Thymus (tissue), 11 donors: ENCODE data around the gene PARD3. TPM values are rescaled to one million over a fixed set of nuclear protein-coding genes. Genes with fewer than 3 reads are reported as not detected.

Experiments used
- DNase-seq, 9 donors: peaks; one replicate each; pipeline ENCODE4 v3.0.0-alpha.2; 2013; ENCODE audit warnings: low spot score in 9 of 9, low read depth in 6 of 9, missing footprints in 1 of 9
- H3K27ac ChIP-seq, 2 donors: one replicate each; pipeline ENCODE4 v1.5.1; 2013; ENCODE audit warnings: control low read depth in 1 of 2, low read depth in 1 of 2, low read length in 1 of 2, mild to moderate bottlenecking in 1 of 2, moderate library complexity in 1 of 2
- H3K27me3 ChIP-seq, 2 donors: one replicate each; pipeline ENCODE4 v1.5.1; 2013; ENCODE audit warnings: low read length in 1 of 2; ENCODE audit not compliant: control insufficient read depth in 2 of 2, insufficient read depth in 1 of 2
- H3K36me3 ChIP-seq, 2 donors: one replicate each; pipeline ENCODE4 v1.5.1; 2013; ENCODE audit warnings: low read length in 1 of 2, mild to moderate bottlenecking in 1 of 2, moderate library complexity in 1 of 2; ENCODE audit not compliant: control insufficient read depth in 2 of 2, insufficient read depth in 2 of 2
- H3K4me1 ChIP-seq, 2 donors: one replicate each; pipeline ENCODE4 v1.5.1; 2013; ENCODE audit warnings: low read length in 2 of 2; ENCODE audit not compliant: control insufficient read depth in 2 of 2, insufficient read depth in 2 of 2
- H3K4me3 ChIP-seq, 2 donors: one replicate each; pipeline ENCODE4 v1.5.1; 2013; ENCODE audit warnings: low read length in 2 of 2, control low read depth in 1 of 2, mild to moderate bottlenecking in 1 of 2
- H3K9me3 ChIP-seq, 2 donors: one replicate each; pipeline ENCODE4 v1.5.1; 2013; ENCODE audit warnings: low read length in 1 of 2, mild to moderate bottlenecking in 1 of 2; ENCODE audit not compliant: control insufficient read depth in 2 of 2, insufficient read depth in 1 of 2
- WGBS: extraction: QIAGEN DNeasy Blood & Tissue Kit; methylation state at CpG from one replicate; pipeline ENCODE4 v1.1.7; 2013; 5-methylcytosine and 5-hydroxymethylcytosine counted together
- polyA plus RNA-seq: library from polyadenylated mRNA; stranded (reverse); fragments of 200-250 nt; gene quantifications from one replicate; pipeline ENCODE4 v1.2.3, GENCODE V29; 2013
- total RNA-seq: library from RNA; stranded (reverse); fragments of 120-200 nt; gene quantifications from one replicate; pipeline ENCODE4 v1.2.4, GENCODE V29; 2013
- donor health status: healthy.

Gene PARD3
- total and polyA plus RNA-seq, 2 donors, result 13.3 to 23.5 TPM

- H3K36me3 ChIP-seq, result no peaks in the 10 kb centered on the region
- H3K27me3 ChIP-seq, result peaks cover 32 to 41% of the 10 kb centered on the region in 2 donors
- H3K4me3 ChIP-seq, result peak overlapping the region; percentile 51 to 73
- 2% methylated on average over 24 of the region's 24 CpGs for WGBS
- H3K9me3 ChIP-seq, result peaks cover 0 to 5% of the 10 kb centered on the region in 2 donors
- DNase-seq, result peak in 1 of 9 donors; percentile 46
- peaks cover 12 to 25% of the 10 kb centered on the region in 2 donors for H3K4me1 ChIP-seq
- H3K27ac ChIP-seq, result no peak overlapping the region
Measured at GRCh38 chr10:34816085-34816496, 995 bp upstream of the PARD3 start.

GRCh38 chr10:34814913-34815184 is 247 bp downstream of the PARD3 start:
- H3K36me3 ChIP-seq, result no peaks in the 10 kb centered on the region
- WGBS, result 1% methylated on average over 45 of the region's 45 CpGs
- H3K4me3 ChIP-seq, result peak overlapping the region; percentile 33 to 73

GRCh38 chr10:34814223-34814912 is 728 bp downstream of the PARD3 start:
- Histone ChIP-seq H3K9me3 (peaks cover 0 to 5% of the 10 kb centered on the region in 2 donors), H3K27me3 (peaks cover 33 to 42% of the 10 kb centered on the region in 2 donors), H3K4me3 (peak overlapping the region; percentile 65 to 73), H3K4me1 (peaks cover 12 to 27% of the 10 kb centered on the region in 2 donors), H3K27ac (peak overlapping the region in 1 of 2 donors; percentile 68), H3K36me3 (no peaks in the 10 kb centered on the region)
- WGBS, result 1% methylated on average over 75 of the region's 77 CpGs
- DNase-seq, result peak in 2 of 9 donors; percentile 35 to 49

More at GRCh38 chr10:34814913-34815184, 247 bp downstream of the PARD3 start:
- no peak for DNase-seq
- H3K27ac ChIP-seq, result peak overlapping the region in 1 of 2 donors; percentile 68
- peaks cover 33 to 41% of the 10 kb centered on the region in 2 donors for H3K27me3 ChIP-seq
- peaks cover 0 to 5% of the 10 kb centered on the region in 2 donors for H3K9me3 ChIP-seq
- H3K4me1 ChIP-seq, result peaks cover 12 to 25% of the 10 kb centered on the region in 2 donors

- H3K9me3 ChIP-seq, result peaks cover 0 to 5% of the 10 kb centered on the region in 2 donors
- peaks cover 33 to 46% of the 10 kb centered on the region in 2 donors for H3K27me3 ChIP-seq
- no peak overlapping the region for H3K27ac ChIP-seq
- H3K36me3 ChIP-seq, result no peaks in the 10 kb centered on the region
- peak overlapping the region; percentile 65 to 73 for H3K4me3 ChIP-seq
- WGBS, result 30% methylated on average over 19 of the region's 19 CpGs
- DNase-seq, result peak in 1 of 9 donors; percentile 34
- peaks cover 12 to 33% of the 10 kb centered on the region in 2 donors for H3K4me1 ChIP-seq
Measured at GRCh38 chr10:34813626-34814222, 1.4 kb downstream of the PARD3 start.

- no peak overlapping the region for H3K4me3 ChIP-seq
- 95% methylated on average over 5 of the region's 5 CpGs for WGBS
- no peak for DNase-seq
Measured at GRCh38 chr10:34812771-34813170, 2.3 kb downstream of the PARD3 start.

GRCh38 chr10:34811968-34812514 is 3.1 kb downstream of the PARD3 start:
- 96% methylated on average over 1 of the region's 1 CpG for WGBS
- Histone ChIP-seq H3K9me3 (peaks cover 0 to 5% of the 10 kb centered on the region in 2 donors), H3K4me1 (peaks cover 12 to 35% of the 10 kb centered on the region in 2 donors), H3K27ac (no peak overlapping the region), H3K36me3 (no peaks in the 10 kb centered on the region), H3K27me3 (peaks cover 28 to 38% of the 10 kb centered on the region in 2 donors), H3K4me3 (no peak overlapping the region)
- DNase-seq, result no peak

More at GRCh38 chr10:34812771-34813170, 2.3 kb downstream of the PARD3 start:
- H3K4me1 ChIP-seq, result peaks cover 12 to 35% of the 10 kb centered on the region in 2 donors
- no peak overlapping the region for H3K27ac ChIP-seq
- peaks cover 33 to 45% of the 10 kb centered on the region in 2 donors for H3K27me3 ChIP-seq
- no peaks in the 10 kb centered on the region for H3K36me3 ChIP-seq
- H3K9me3 ChIP-seq, result peaks cover 0 to 5% of the 10 kb centered on the region in 2 donors

GRCh38 chr10:34811126-34811967 is 3.7 kb downstream of the PARD3 start:
- WGBS, result 96% methylated on average over 17 of the region's 17 CpGs
- Histone ChIP-seq H3K27ac (no peak overlapping the region), H3K9me3 (peaks cover 0 to under 1% of the 10 kb centered on the region in 2 donors), H3K4me3 (no peak overlapping the region), H3K36me3 (no peaks in the 10 kb centered on the region), H3K4me1 (peaks cover 9 to 31% of the 10 kb centered on the region in 2 donors), H3K27me3 (peaks cover 21 to 32% of the 10 kb centered on the region in 2 donors)
- no peak for DNase-seq

- no peak for DNase-seq
- Histone ChIP-seq H3K9me3 (no peaks in the 10 kb centered on the region), H3K36me3 (no peaks in the 10 kb centered on the region), H3K27me3 (peaks cover 12 to 22% of the 10 kb centered on the region in 2 donors), H3K4me3 (no peak overlapping the region), H3K4me1 (peaks cover 5 to 22% of the 10 kb centered on the region in 2 donors), H3K27ac (no peak overlapping the region)
- WGBS, result 96% methylated on average over 3 of the region's 3 CpGs
Measured at GRCh38 chr10:34809796-34810195, 5.3 kb downstream of the PARD3 start.
